ENCODE results near the gene FLYWCH2.
"Not testable (repeated sequence)": the region's sequence is repeated elsewhere in the genome, so short reads cannot be mapped to it uniquely, and the experiment has no call there.

FLYWCH2 gene

GRCh38 chr16:2938206-2938605 is 55.2 kb downstream of the FLYWCH2 start:
- no peak for DNase-seq (ENCODE audit: low read depth)

GRCh38 chr16:2939968-2940367 is 57.0 kb downstream of the FLYWCH2 start:
- DNase-seq (ENCODE audit: low read depth): no peak

- DNase-seq (ENCODE audit: low read depth): no peak
Measured at GRCh38 chr16:2942045-2942444, 59.0 kb downstream of the FLYWCH2 start.

GRCh38 chr16:2943716-2944115 is 60.7 kb downstream of the FLYWCH2 start:
- not testable (repeated sequence) for DNase-seq (ENCODE audit: low read depth)

GRCh38 chr16:2946649-2947048 is 63.6 kb downstream of the FLYWCH2 start:
- DNase-seq (ENCODE audit: low read depth): no peak

Data from GM04504 (cell line).